Right kidney (tissue), 1 donor: ENCODE data around the gene RHOC.

Experiments used
- DNase-seq: peaks from one replicate; pipeline ENCODE4 v3.0.0-alpha.2; 2016

Gene RHOC

GRCh38 chr1:112685913-112686312 is 21.0 kb downstream of the RHOC start:
- DNase-seq = no peak

DNA sequence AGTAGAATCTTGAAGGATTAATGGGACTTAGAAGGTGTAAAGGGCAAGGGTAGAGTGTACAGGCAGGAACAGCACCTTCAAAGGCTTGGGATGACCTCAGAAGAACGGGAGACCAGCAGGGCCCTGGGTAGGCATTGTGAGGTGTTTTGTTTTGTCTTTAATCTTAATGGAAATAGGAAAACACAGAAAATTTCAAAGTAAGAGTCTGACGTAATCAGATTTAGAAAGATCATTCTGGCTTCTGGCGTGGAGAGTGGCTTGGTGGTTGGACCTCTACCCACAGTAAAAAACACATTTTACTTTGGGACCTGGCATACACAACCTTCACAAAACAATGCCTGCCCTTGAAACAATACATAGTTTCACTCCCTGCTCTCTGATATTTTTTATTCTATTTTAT is 28.3 kb downstream of the RHOC start:
- DNase-seq = no peak

DNA sequence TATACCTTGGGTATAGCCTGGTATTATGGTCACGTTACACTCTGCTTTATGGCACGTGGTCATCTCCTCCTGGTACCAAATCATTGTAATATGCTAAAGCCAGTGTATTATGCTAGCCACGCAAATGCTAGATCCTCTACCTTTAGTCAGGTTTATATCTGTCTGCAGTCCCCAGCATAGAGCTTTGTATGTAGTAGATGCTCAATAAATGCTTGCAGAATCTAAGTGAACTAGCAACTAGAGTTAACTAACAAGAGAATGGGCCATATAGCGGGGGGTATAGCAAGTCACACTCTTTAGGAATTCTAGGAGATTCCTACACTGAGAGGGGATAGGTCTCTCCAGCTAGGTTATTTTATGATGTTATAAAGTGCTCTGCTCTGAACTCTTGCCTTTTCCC is 29.4 kb downstream of the RHOC start:
- DNase-seq = no peak

DNA sequence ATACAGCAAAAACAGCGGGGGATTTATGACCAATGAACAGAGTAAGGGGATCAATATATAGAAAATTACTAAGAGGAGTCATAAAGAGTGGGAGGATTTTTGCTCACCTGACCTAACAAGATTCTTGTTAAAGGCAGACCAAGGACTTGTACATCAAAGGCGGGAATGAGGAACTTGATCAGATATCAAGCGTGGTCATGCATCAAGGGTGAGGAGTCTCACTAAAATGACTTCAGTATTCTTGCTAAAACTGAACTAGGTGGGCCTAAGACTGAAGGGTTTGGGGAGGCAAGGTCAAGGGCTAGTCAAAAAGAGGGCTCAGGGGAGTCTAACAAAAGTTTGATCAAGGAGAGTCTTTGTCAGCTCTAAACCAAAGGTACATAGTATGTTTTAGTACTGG is 30.4 kb downstream of the RHOC start:
- DNase-seq = no peak

GRCh38 chr1:112675728-112676381 is 31.1 kb downstream of the RHOC start:
- no peak for DNase-seq

DNA sequence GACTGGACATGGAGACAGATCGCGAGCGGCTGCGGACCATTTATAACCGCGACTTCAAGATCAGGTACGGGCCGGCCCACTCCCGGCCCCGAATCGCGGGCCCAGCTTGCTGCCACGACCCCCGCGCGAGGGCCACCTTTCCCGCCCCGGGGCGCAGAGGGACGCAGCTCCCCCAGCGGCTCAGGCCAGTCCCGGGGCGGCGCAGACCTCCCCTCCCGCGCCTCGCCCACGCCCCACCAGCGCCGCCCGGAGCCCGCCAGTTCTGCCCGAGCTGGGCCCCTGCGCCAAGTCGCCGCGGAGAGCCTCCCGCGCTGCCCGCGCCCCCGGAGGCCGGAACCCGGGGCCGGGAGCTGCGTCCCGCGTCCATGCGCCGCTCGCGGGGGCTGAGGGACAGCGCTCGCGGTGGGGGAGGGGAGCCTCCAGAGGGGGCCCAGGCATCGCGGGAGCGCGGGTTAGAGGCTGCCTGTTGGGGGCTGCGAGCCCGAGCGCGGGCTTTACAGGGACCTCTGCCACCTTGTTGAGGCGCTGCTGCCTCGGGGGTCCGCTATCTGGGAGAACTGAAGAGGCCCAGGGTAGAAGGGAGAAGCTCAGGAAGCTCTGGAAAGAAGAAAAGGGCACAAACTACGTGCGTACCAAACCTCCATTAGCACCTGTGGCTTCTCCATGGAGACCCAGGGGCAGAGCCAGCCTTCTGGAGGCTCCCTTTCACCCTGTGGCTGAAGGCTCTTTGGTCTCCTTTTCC is 31.8 kb downstream of the RHOC start:
- DNase-seq = peak; percentile 97

- DNase-seq = no peak
Measured at GRCh38 chr1:112674440-112674985, 32.4 kb downstream of the RHOC start, which contains the start of gene MOV10. MOV10 (plus strand) TSS chr1:112674659; CDS start chr1:112674913, 254 bp downstream.

DNA sequence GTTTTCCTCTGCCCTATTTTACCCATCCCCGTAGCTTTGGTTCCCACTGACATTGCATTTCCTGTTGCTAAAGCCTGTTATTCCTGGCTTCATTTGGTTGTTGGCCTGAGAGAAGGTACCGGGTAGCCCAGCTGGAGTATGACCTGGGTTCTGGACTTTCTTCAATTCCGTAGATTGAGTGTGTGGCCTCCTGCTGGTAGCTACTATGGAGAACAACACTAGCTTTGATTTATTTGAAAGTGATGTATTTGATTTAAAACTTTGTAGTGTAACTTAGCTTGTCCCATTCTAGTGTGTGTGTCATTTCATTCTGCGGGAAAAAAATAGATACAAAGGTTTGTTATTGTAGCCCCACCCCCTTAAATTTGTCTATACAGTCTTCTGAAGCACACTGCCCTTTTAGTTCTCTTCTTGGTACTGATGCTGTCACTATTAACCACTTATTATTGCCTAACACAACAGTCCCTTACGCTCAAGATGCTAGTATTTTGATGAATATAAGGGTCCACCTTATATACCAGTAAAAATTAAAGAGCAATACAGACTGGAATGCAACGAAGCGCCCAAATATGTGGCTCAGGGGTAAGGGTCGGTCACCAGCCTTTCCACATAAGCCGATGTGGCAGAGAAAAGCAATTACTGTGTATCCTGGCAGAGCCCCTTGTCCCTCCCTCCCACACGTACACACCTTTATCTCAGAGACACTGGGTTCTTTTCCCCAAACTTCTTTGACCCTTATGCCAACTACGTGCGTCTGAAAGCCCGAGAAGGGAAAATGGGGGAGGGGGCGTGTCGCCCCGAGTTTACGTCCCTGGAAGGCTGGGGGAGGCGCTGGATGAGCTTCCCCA is 33.1 kb downstream of the RHOC start:
- DNase-seq = peak; percentile 83

DNA sequence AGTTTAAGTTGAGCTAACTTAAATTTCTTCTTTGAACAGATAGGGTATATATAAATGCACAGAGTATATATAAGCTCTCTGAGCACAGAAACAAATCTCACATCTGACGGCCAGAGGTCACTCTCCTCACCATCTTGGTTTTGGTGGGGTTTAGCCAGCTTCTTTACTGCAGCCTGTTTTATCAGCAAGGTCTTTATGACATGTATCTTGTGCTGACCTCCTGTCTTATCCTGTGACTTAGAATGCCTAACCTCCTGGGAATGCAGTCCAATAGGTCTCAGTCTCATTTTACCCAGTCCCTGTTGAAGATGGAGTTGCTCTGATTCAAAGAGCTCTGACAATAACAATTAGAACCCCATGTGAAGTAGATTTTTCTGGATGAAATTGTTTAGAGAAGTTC is 34.1 kb downstream of the RHOC start:
- DNase-seq = no peak

DNA sequence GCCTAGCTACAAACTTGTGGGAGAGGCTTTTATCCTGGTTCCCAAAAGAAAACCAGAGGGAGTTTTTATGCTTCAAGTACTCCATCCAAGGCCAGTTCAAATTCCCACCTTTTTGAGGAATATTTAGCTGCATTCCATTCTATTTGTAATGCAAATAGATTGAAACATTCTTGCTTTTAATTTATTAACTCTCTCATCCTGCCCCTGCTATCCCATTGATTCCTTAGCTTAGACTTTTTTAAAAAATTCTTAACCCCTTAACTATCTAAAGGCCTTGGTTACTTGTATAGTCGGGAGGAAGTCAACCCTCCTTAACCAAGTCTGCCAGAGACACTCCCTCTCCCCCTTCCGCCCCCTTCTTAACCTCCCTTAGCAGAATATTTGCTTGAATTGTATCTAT is 34.9 kb downstream of the RHOC start:
- DNase-seq = no peak

- no peak for DNase-seq
Measured at GRCh38 chr1:112666946-112667345, 40.0 kb downstream of the RHOC start.

DNA sequence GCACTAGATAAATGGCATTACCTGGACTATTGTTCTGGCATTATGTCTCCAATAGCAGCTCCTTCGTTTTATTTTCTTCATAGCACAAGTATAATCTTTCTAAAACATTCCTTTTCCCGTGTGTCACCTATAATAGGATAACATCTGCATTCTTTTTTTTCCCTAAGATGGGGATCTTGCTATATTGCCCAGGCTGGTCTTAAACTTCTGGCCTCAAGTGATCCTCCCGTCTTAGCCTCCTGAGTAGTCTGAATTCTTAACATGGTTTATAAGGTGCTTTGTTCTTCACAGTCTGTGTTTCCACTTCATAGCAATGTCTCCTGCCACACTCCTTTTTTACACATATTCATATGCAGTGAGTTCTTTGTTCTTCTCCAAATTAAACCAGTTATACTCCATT is 41.1 kb downstream of the RHOC start:
- no peak for DNase-seq

- no peak for DNase-seq
Measured at GRCh38 chr1:112651205-112651604, 55.7 kb downstream of the RHOC start.
